HepG2 (cell line): ENCODE data around the gene SYNJ2. TPM values are rescaled to one million over a fixed set of nuclear protein-coding genes. Genes with fewer than 3 reads are reported as not detected.

ENCODE experiments used
- HDAC6 ChIP-seq: fragments of 200-600 bp; sonication (generic); IDR thresholded peaks from 2 replicates; pipeline ENCODE4 v1.7.0; 2017; ENCODE audit warnings: mild to moderate bottlenecking, antibody characterized with exemption, low read length, low read depth
- HNF4A ChIP-seq: sonication (generic); formaldehyde crosslinking; IDR thresholded peaks from 2 replicates; pipeline ENCODE4 v1.4.0; 2020; ENCODE audit warnings: missing genetic modification reagents
- HOMEZ ChIP-seq: IDR thresholded peaks from 2 replicates; pipeline ENCODE4 v1.6.1; 2016; ENCODE audit warnings: low read depth
- NBN ChIP-seq: fragments of 450-650 bp; conservative IDR thresholded peaks from 2 replicates; pipeline ENCODE4 v1.6.1; 2017
- NFE2L1 ChIP-seq: sonication (generic); formaldehyde crosslinking; IDR thresholded peaks from 2 replicates; pipeline ENCODE4 v1.4.0; 2020; ENCODE audit warnings: missing genetic modification reagents, mild to moderate bottlenecking, borderline replicate concordance
- PAX8 ChIP-seq: sonication (generic); formaldehyde crosslinking; IDR thresholded peaks from 2 replicates; pipeline ENCODE4 v1.8.0; 2022; ENCODE audit warnings: mild to moderate bottlenecking, missing genetic modification reagents, borderline replicate concordance
- PPARG ChIP-seq: conservative IDR thresholded peaks from 2 replicates; pipeline ENCODE4 v1.6.1; 2016; ENCODE audit warnings: missing biosample characterization, missing genetic modification reagents
- SNRNP70 ChIP-seq: fragments of 200-400 bp; formaldehyde crosslinking; IDR thresholded peaks from 2 replicates; pipeline ENCODE4 v1.6.1; 2017; ENCODE audit warnings: mild to moderate bottlenecking, low read depth, low read length, moderate library complexity
- TBP ChIP-seq: sonication (generic); formaldehyde crosslinking; IDR thresholded peaks from 2 replicates; pipeline ENCODE4 v1.5.0; 2020; ENCODE audit warnings: missing genetic modification reagents
- THAP9 ChIP-seq: sonication (generic); formaldehyde crosslinking; IDR thresholded peaks from 2 replicates; pipeline ENCODE4; 2020; ENCODE audit warnings: missing genetic modification reagents, mild to moderate bottlenecking, borderline replicate concordance
- TP53 ChIP-seq: sonication (generic); formaldehyde crosslinking; conservative IDR thresholded peaks from 2 replicates; pipeline ENCODE4 v1.4.0; 2020; ENCODE audit warnings: missing genetic modification reagents
- XRCC5 ChIP-seq: fragments of 200-400 bp; formaldehyde crosslinking; optimal IDR thresholded peaks from 2 replicates; pipeline ENCODE3; 2017; ENCODE audit warnings: mild to moderate bottlenecking, low read length
- YY1 ChIP-seq: IDR thresholded peaks from 2 replicates; pipeline ENCODE4 v1.6.1; 2011; ENCODE audit warnings: low read length, low read depth, moderate library complexity, mild to moderate bottlenecking; ENCODE audit not compliant: insufficient read depth, insufficient replicate concordance
- ZBTB38 ChIP-seq: sonication (generic); formaldehyde crosslinking; IDR thresholded peaks from 2 replicates; pipeline ENCODE4 v1.5.1; 2020; ENCODE audit warnings: mild to moderate bottlenecking, missing genetic modification reagents
- ZKSCAN5 ChIP-seq: sonication (generic); formaldehyde crosslinking; IDR thresholded peaks from 2 replicates; pipeline ENCODE4 v1.5.1; 2020; ENCODE audit warnings: mild to moderate bottlenecking, missing genetic modification reagents
- ZNF225 ChIP-seq: sonication (generic); formaldehyde crosslinking; IDR thresholded peaks from 2 replicates; pipeline ENCODE4 v1.4.0; 2020; ENCODE audit warnings: mild to moderate bottlenecking, missing genetic modification reagents
- ZNF317 ChIP-seq: sonication (generic); formaldehyde crosslinking; IDR thresholded peaks from 2 replicates; pipeline ENCODE4 v1.5.0; 2020; ENCODE audit warnings: mild to moderate bottlenecking, missing genetic modification reagents
- ZNF652 ChIP-seq: IDR thresholded peaks from 2 replicates; pipeline ENCODE4 v1.6.1; 2016; ENCODE audit warnings: low read depth, borderline replicate concordance
- ZNF746 ChIP-seq: sonication (generic); formaldehyde crosslinking; IDR thresholded peaks from 2 replicates; pipeline ENCODE4 v1.8.0; 2022; ENCODE audit warnings: mild to moderate bottlenecking, missing genetic modification reagents
- ZNF766 ChIP-seq: sonication (generic); formaldehyde crosslinking; IDR thresholded peaks from 2 replicates; pipeline ENCODE4 v1.5.0; 2020; ENCODE audit warnings: missing genetic modification reagents, borderline replicate concordance
- ZSCAN21 ChIP-seq: sonication (generic); formaldehyde crosslinking; IDR thresholded peaks from 2 replicates; pipeline ENCODE4 v1.8.0; 2022; ENCODE audit warnings: mild to moderate bottlenecking, missing genetic modification reagents, moderate library complexity, borderline replicate concordance
- ZSCAN30 ChIP-seq: sonication (generic); formaldehyde crosslinking; IDR thresholded peaks from 2 replicates; pipeline ENCODE4 v1.5.0; 2020; ENCODE audit warnings: mild to moderate bottlenecking, missing genetic modification reagents
- polyA plus RNA-seq, 8 experiments: library from polyadenylated mRNA; depleted of rRNA in 3 of 8; stranded (reverse) in 7 of 8; unstranded in 1 of 8; fragments of >200 nt; fragmentation: Illumina TruSeq in 4 of 8; extraction: Trizol in 4 of 8; gene quantifications; 2 replicates each; pipeline versions ENCODE4 v1.2.1 to v1.2.3, GENCODE V29; 2011 to 2016; ENCODE audit warnings: low read depth in 4 of 8, missing spikeins in 1 of 8, mixed read lengths in 1 of 8; ENCODE audit not compliant: insufficient read depth in 1 of 8
- total RNA-seq, 5 experiments: library from RNA; depleted of rRNA; stranded (reverse); fragments of >200 nt; fragmentation: Illumina TruSeq; extraction: Trizol; gene quantifications; 2 replicates each; pipeline ENCODE4 v1.2.3, GENCODE V29; 2016; ENCODE audit warnings: low read depth in 1 of 5
- TF ChIP-seq, protein P1 (sequence below): IDR thresholded peaks from 2 replicates; pipeline ENCODE4 v1.6.1; 2016; ENCODE audit warnings: missing biosample characterization, missing genetic modification reagents, low read depth
- TF ChIP-seq, protein P2 (sequence below): sonication (generic); formaldehyde crosslinking; IDR thresholded peaks from 2 replicates; pipeline ENCODE4 v1.8.0; 2022; ENCODE audit warnings: mild to moderate bottlenecking, missing genetic modification reagents, moderate library complexity
- TF ChIP-seq, protein P3 (sequence below): sonication (generic); IDR thresholded peaks from 2 replicates; pipeline ENCODE4 v1.6.1; 2016; ENCODE audit warnings: low read depth, borderline replicate concordance

The SYNJ2 gene
- total and polyA plus RNA-seq, 2 of the 13 experiments (the other 11 are each of a cell fraction or from before 2014, with no cell fraction given), result 39.1 to 57.6 TPM

DNA sequence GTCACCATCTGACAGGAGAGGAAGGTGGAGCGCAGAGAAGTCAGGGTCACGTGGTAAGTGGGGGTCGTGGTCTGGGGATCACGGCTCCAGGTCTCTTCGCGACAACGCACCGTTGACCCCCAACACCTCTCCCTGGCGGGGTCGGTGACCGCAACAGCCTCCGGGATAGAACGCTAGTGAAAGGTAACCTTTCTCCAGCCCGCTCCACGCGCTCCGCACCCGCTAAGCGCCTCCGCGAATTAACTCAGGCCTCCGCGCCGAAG is 600 bp upstream of the SYNJ2 start (continued):
- TF ChIP-seq, protein P1, sequence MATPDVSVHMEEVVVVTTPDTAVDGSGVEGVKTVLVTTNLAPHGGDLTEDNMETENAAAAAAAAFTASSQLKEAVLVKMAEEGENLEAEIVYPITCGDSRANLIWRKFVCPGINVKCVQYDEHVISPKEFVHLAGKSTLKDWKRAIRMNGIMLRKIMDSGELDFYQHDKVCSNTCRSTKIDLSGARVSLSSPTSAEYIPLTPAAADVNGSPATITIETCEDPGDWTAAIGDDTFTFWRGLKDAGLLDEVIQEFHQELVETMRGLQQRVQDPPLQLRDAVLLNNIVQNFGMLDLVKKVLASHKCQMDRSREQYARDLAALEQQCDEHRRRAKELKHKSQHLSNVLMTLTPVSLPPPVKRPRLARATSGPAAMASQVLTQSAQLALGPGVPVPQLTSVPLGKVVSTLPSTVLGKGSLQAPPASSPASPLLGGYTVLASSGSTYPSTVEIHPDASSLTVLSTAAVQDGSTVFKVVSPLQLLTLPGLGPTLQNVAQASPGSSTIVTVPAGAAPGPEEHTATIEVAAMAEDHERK (CRISPR knock-in tag), result no peak
- no peak for TF ChIP-seq HNF4A (CRISPR knock-in tag)
- no peak for TF ChIP-seq ZNF317 (CRISPR knock-in tag)
- TF ChIP-seq TP53 (CRISPR knock-in tag), result no peak
- TF ChIP-seq ZBTB38 (CRISPR knock-in tag), result peak; percentile 99
- no peak for TF ChIP-seq NBN
- no peak for TF ChIP-seq ZNF766 (CRISPR knock-in tag)
- TF ChIP-seq PAX8 (CRISPR knock-in tag), result no peak
- no peak for TF ChIP-seq ZKSCAN5 (CRISPR knock-in tag)
- 0 out of 2 replicates have a peak, but pooled peaks have one; percentile 11 for TF ChIP-seq HOMEZ (CRISPR knock-in tag)
- TF ChIP-seq, protein P2, sequence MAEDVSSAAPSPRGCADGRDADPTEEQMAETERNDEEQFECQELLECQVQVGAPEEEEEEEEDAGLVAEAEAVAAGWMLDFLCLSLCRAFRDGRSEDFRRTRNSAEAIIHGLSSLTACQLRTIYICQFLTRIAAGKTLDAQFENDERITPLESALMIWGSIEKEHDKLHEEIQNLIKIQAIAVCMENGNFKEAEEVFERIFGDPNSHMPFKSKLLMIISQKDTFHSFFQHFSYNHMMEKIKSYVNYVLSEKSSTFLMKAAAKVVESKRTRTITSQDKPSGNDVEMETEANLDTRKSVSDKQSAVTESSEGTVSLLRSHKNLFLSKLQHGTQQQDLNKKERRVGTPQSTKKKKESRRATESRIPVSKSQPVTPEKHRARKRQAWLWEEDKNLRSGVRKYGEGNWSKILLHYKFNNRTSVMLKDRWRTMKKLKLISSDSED (CRISPR knock-in tag), result no peak
- TF ChIP-seq, protein P3, sequence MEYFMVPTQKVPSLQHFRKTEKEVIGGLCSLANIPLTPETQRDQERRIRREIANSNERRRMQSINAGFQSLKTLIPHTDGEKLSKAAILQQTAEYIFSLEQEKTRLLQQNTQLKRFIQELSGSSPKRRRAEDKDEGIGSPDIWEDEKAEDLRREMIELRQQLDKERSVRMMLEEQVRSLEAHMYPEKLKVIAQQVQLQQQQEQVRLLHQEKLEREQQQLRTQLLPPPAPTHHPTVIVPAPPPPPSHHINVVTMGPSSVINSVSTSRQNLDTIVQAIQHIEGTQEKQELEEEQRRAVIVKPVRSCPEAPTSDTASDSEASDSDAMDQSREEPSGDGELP, result no peak
- TF ChIP-seq PPARG (CRISPR knock-in tag), result no peak
- TF ChIP-seq XRCC5, result no peak
- TF ChIP-seq ZNF746 (CRISPR knock-in tag), result no peak
- peak; percentile 65 for TF ChIP-seq THAP9
- no peak for TF ChIP-seq ZSCAN30 (CRISPR knock-in tag)
- TF ChIP-seq TBP, result no peak
- no peak for TF ChIP-seq HDAC6
- no peak for TF ChIP-seq YY1
- TF ChIP-seq ZNF225 (CRISPR knock-in tag), result 0 out of 2 replicates have a peak, but pooled peaks have one; percentile 33
- no peak for TF ChIP-seq SNRNP70
- no peak for TF ChIP-seq ZNF652 (CRISPR knock-in tag)
- TF ChIP-seq NFE2L1 (CRISPR knock-in tag), result 0 out of 2 replicates have a peak, but pooled peaks have one; percentile 64
- TF ChIP-seq ZSCAN21 (CRISPR knock-in tag), result 0 out of 2 replicates have a peak, but pooled peaks have one; percentile 3
